OCI-M2 (cell line): ENCODE data around the gene CCNQ.

ENCODE experiments used
- DNase-seq: peaks from one replicate; lab custom pipeline; 2025; ENCODE audit not compliant: unreplicated experiment; lab: John Stamatoyannopoulos, UW

Gene CCNQ

DNA sequence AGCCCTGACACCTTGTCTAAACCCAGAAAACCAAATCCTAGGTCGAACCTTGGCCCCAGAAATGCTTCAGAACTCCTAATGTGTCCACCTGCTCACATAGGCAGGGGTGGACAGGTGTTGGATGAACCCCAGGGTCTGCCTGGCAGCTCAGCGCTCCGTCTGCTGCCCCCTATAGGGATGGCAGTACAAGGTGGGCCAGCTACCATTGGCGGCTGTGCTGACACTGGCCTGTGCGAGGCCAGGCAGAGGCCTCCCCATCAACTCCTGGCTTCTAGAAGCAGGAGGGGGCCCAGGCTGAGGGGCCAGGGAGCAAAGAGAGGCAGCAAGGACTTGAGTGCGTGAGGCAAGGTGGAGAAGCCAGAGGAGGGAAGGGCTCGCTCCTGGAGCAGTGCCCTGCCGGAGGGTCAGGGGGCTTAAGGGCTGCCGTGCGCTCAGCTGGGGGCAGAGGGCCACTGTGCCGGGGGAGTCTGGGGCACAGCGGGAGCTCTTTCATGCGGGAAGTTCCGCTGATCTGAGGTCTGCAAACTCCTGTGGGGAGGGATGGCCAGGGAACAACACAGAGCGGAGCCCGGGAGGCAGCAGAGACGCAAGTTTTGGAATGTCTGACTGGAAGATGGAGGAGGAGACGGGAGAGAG is 20.6 kb downstream of the CCNQ start:
- no peak for DNase-seq

DNA sequence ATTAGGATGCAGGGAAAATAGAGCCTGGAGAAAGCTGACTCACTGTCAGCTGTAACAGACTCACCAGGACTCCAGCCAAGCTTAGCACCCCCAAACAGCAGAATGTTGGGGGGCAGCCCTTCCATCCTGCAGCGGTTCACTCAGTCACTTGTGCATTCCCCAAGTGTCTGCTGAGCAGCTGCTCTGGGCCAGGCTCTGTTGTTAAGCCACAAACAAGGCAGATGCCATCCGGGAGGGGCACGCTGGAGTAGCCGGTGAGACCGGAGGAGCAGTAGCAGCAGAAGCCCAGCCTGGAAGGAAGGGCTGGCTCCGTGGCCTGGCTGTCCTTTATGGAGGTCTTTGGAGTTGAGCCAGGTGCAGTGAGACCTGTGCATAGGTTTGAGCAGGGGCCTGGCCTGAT is 22.0 kb downstream of the CCNQ start:
- no peak for DNase-seq

DNA sequence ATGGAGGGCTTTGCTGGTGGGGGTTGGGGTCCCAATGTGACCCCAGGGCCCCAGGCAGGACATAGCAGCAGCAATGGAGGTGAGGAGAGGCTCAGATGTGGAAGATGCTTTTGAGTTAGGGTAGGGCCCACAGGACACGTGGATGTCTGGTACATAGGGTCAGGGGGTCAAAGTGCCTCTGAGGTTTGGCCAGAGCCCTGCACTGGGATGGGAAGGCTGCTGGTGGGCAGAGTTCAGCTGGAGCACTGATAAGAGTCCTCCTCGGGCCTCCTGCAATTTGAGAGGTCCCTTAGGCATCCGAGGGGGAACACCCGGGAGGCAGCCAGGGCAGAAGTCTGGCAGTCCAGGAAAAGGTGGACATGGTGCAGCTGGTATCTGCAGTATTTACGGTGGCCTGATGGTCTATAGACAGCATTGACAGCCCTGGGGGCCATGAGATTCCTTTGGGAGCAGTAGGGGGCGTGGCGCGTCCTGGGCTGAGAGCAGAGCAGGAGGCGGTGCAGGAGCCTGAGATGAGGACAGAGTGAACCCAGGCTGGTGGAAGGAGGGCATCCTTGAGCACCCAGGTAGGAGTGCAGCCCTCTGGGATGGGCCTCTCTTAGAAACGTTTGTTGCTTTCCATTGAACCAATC is 22.6 kb downstream of the CCNQ start:
- DNase-seq: no peak

DNA sequence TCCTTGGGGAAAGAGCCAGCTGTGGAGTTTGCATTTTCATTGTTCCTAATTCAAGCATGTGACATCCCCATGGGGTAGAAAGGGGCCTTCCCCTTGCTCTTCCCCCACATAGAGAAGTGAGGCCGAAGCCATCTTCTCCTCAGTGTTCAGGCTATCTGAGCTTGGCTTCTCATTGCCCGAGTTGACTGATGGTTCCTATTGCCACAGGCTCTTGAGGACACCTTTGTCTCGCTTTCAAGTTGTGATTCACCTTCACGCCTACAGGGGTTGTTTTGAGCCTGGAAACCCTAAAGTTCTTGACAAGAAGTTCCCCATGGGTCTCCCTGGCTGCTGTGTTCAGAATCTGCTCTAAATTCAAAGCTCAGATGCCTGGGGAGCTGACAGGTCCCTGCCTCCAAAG is 25.0 kb downstream of the CCNQ start:
- no peak for DNase-seq

DNA sequence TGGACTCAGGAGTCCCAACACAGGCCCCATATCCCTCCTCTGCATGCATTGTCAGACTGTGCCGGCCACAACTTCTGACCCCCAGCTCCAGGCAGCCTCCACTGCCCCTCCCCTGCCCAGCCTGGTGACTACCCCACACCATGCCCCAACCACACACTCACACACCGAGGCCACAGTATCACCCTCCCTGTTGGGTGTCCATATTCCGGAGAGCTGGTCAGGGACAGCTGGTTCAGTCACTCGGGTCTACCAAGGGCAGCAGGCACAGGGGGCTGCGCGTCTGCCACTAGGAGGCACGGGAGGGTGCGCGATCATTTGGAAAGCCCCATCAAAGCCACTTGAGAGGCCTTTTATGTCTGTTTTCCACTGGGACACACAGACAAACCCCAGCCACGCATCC is 26.3 kb downstream of the CCNQ start:
- DNase-seq: no peak

DNA sequence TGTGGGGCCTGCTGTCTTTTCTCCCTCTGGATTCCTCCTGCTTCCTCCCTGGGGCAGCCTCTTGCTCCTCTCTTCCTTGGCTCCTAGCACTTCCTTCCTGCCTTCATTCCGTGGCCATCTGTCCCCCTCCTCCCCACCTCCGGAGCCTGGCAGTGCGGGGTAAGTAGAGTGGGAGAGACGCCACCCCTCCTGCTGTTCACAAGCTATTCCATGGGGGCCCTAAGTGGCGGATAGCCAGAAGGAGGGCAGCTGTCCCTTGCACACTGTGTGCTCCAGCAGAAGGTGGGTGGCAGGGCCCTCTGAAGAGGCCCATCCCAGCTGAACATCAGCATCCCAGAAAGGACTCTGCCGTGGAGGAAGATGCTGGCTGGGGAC is 27.4 kb downstream of the CCNQ start:
- DNase-seq: no peak

DNA sequence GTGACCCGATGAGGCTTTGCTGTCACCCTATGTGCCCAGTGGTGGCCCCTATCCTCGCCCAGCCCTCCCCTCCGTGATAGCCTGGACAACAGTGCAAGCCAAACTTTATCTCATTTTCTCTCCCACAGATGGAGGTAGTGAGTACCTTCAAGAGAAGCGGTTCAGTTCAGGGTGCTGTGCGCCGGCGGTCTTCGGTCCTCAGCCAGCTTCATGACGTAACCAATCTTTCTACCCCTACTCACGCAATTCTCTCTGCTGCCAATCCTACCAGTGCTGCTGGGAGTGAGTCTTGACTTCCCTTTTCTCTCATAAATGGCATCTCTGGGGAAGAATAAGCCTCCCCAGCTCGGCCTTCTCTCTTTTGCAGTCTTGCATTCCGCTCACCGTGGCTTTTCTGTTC is 29.5 kb downstream of the CCNQ start:
- DNase-seq: no peak

DNA sequence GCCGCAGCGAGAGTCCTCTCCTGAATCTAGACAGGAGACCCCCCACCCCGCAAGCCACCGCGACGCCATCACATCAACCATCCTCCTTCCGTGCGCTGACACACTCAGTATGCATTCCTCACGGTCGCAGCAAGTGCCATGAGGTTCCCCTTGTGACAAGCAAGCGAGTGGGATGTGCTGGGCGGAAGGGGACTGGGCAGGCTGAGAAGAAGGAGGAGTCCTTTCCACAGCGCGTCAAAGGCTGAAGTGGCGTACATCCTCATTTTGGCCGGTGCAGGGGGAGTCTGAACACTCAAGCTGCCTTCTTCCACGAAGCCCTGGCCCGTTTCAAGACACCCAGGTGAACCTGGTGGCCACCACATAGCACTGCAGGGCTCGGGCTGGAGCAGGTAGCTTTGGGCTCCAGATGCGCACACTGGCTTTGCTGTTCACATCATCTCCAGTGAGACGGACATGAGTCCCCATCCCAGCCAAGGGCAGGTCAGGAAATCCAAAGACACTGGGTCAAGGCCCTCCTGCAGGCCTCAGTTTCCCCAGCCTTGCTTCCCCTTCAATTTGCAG is 30.4 kb downstream of the CCNQ start:
- no peak for DNase-seq

DNA sequence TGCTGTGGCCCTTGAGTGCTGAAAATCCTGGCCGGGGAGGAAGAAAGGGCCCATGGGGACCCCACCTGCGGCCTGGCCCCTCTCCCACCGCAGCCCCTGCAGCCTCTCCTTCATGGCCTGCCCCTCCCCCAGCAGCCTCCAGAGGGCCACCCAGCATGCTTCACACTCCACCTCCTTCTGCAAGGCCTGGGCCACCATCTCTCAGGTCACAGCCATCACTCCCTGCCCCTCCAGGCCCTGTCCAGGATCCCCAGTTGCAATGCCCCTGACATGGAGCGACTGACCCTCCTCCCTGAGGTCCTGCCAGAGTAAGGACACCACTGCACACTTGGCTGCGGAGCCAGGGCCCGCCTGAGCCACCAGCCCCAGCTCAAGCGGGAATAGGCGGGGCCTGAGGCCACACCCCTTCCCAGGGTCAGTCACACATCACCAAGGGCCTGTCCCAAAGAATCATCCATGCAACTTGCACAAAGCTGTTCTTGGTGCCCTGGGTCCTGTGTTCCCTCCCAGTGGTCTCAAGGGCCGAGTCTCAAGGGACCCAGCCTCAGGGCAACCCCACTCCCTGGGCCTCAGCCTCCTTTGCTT is 32.9 kb downstream of the CCNQ start:
- no peak for DNase-seq

DNA sequence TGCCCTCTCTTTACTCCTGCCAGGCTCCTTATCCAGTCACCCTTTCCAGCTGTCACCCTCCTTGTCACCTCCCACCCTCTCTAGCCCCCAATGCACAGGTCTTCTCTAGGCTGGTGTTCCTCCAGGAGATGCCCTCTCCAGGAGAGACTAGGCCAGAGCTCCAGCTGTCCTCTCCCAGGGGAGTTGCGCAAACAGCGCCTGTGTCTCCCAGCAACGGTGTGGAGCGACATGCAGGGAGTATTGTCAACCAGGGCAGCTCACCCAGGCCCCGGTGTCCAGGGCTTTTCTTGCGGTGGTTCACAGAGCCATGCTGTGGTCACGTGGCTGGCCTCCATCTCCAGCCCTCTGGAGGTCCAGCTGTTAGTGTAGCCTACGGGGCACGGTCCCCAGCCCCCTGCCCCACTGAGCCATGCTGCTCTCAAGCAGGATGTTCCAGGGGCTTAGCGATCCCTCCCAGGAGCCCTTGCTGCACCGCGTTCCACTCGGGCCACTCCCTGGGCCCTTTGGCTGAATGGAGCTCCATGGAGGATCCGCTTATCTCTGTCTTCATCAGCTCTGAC is 34.8 kb downstream of the CCNQ start:
- no peak for DNase-seq

DNA sequence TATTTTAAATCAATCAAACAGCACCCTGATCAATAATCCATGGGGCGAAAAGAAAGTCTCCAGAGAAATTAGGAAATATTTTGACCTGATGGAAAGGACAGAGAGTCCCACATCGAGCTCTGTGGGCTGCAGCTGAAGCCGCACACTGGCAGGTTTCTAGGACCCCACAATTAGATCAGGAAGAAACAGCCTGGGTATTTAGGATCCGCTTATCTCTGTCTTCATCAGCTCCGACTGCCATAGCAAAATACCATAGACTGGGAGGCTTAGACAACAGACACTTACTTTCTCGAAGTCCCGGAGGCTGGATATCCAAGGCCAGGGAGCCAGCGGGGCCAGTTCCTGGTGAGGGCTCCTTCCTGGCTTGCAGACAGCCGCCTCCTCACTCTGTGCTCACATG is 36.4 kb downstream of the CCNQ start:
- no peak for DNase-seq

DNA sequence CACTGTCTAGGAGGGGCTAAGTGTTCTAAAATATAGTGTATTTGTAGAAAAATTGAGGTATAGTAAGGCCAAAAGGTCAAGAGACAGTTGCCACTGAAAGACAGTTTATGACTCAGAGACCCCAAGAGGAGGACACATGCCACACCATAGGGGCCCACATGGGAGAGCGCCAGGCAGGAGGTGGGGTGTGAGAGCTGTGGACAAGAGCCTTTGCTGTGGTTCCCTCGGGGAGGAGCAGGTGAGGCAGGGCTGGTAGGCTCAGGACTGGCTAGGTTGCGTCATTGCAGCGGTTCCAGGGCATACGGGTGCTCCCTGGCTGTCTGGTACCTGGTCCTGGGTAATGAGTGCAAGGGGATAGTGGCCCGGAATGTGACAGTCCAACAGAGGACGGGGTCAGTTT is 37.6 kb downstream of the CCNQ start:
- no peak for DNase-seq

DNA sequence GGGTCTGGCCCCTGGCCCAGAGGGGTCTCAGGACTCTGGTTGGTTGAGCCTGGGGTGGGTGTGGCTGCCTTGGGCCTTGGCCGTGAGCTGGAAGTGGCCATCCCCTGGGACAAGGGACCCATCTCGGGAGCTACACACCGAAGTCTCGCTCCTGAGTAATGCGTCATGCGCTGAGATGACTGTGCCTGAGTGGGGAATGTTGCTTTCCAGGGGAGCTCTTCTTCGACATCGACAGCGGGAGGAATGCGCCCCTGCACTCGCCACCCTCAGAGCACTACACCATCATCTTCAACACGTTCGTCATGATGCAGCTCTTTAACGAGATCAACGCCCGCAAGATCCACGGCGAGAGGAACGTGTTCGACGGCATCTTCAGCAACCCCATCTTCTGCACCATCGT is 38.5 kb downstream of the CCNQ start:
- no peak for DNase-seq

DNA sequence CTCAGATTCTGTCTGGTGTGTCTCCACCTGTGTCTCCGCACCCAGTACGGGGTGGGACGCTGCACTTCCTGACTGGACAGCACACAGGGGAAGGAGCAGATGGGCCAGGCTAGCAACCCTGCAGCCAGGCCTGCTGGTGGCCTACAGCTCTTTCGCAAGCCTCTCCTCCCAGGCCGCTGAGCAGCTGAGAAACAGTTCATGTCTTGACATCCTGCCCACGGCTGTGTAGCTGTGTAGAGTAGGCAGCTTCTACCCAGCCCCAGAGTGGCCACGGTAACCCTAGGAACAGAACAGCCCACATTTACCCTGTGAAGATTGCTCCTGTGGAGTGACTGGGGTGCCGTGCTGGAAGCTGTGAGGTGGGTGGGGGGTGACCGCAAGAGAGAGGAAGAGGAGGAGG is 38.9 kb downstream of the CCNQ start:
- no peak for DNase-seq

DNA sequence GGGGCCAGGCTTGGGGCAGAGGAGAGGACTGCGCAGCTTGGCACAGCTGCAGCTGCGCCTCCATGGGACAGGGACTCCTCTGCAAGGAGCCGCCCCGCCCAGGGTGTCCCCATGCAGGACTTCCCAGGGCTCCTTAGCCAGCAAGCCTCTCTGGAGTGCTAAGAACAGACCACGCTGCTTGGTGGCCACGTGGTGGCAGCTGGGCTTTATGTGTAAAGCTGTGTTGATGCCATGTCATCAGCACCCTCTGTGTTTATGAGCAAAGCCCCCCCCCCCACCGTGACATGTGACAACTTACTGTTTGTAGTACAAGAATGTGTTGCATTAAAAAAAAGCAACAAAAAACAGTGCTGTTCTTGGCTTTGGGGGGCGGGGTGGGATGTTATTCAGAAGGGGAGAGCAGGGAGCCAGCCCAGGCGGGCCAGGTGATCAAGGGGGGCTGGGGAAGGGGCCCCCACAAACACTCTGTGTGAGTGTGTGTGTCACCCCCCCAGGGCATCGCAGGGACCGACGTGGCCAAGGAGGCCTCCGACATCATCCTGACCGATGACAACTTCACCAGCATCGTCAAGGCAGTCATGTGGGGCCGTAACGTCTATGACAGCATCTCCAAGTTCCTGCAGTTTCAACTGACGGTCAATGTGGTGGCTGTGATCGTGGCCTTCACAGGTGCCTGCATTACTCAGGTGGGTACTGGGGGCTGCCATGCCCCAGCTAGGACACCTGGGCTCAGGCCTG is 41.2 kb downstream of the CCNQ start:
- no peak for DNase-seq

DNA sequence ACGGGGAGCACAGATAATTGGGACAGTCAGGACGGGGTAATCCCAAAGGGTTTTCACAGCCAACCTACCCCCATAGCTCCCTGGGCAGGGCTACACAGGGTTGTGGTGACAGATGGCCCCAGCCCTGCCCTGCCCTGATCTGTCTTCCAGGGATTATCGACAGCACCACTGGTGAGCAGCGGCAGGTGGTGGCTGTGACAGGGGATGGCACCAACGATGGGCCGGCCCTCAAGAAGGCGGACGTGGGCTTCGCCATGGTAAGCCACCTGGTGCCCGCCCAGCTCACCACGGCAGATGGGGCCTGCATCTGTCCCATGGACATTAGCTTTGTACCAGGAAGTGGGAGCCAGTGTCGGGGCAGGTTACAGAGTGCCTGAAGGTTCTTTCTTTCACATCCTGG is 42.2 kb downstream of the CCNQ start:
- no peak for DNase-seq

DNA sequence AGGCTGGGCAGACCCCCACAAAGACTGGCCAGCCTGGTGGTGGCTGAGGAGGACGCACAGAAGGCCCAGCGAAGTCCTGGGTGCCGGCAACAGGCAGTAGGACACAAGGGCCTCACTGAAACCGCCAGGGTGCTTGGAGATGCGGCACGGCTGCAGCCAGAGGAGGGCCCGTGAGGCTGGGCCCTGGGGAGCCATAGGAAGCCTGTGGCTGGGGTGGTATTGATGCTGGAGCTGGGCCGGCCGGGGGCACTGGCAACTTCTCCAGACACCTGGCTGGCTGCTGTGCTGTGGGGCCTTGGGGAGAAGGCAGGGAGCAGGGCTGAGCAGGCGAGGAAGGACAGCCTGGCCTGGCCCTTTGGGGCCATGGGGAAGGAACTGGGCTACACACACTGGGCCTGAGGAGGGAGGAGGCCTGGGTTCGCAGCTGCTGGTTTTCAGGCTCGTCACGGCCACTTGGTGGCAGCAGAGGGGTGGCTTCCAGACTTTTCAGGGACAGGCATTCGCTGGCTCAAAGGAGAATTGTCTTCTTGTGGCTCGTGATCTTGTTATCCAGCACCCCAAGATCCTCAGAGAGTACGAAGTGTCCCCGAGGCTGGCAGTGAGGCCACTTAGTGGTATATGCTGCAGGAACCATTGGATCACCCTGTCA is 44.3 kb downstream of the CCNQ start:
- DNase-seq: no peak

DNA sequence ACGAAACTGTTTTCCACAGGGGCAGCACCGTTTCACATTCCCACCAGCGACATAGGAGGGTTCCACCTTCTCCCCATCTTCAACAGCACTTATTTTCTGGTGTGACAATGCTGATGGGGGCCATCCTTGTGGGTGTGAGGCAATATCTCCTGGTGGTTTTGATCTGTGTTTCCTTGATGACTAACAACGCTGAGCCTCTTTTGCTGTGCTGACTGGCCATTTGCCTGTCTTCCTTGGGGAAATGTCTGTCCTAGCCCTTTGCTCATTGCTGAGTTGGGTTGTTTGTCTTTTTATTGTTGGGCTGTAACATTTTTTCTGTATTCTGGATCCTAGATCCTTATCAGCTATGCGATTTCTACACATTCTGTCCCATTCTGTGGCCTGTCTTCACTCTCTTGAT is 47.8 kb downstream of the CCNQ start:
- DNase-seq: no peak

DNA sequence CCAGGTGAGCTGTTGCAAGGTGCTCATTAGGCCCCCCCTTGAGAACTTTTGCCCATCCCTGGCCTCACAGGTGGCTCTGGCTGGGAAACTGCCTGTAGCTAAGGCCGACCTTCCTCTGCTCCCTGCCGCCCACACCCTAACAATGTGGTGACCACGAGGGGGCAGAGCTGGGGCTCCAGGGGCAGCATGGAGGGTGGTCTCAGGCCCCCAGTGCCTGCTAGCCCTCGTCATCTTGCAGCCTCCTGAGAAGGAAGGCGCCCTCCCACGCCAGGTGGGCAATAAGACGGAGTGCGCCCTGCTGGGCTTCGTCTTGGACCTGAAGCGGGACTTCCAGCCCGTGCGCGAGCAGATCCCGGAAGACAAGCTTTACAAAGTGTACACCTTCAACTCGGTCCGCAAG is 49.1 kb downstream of the CCNQ start:
- DNase-seq: no peak

DNA sequence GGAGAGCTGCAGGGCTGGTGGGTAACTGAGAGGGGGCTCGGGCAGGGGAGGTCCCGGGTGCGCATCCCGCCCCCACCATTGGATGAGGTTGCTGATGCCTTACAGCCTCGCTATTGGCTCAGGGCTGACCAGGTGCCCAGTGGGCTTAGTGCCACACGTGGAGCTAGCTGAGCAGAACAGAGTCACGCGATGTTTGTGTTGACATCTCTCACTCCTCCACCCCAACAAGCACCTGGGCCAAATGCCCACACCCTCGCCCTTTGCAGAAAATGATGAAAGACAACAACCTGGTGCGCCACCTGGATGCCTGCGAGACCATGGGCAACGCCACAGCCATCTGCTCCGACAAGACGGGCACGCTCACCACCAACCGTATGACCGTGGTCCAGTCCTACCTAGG is 49.7 kb downstream of the CCNQ start:
- DNase-seq: no peak

DNA sequence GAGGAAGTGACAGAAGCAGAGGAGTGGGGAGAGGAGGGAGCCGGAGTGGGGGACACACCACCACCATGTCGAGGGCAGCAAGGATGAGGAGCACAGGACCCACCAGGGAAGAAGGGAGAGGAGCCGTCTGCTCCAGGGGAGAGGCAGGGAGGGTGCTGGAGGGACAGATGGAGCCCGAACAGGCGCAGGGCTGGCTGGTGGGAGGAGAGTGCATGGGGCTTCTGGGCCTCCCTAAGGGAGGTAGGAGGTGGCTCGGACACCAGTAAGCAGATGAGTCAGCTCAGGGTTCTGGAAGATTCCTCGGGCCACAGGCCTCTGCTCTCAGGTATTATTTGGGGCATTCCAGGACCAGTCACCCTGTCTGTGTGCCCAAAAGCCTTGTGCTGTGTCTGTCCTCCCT is 51.7 kb downstream of the CCNQ start:
- DNase-seq: no peak
